VCaP (cell line): ENCODE measurements around the gene ELF1.

Source experiments
- H3K27ac ChIP-seq: fragments of 450-650 bp; 2 replicates; pipeline ENCODE4 v1.5.1; 2017
- TF ChIP-seq, protein P1 (sequence below): fragments of 450-650 bp; conservative IDR thresholded peaks from 2 replicates; pipeline ENCODE4 v1.5.1; 2017; ENCODE audit warnings: mild to moderate bottlenecking, moderate library complexity

Gene ELF1

DNA sequence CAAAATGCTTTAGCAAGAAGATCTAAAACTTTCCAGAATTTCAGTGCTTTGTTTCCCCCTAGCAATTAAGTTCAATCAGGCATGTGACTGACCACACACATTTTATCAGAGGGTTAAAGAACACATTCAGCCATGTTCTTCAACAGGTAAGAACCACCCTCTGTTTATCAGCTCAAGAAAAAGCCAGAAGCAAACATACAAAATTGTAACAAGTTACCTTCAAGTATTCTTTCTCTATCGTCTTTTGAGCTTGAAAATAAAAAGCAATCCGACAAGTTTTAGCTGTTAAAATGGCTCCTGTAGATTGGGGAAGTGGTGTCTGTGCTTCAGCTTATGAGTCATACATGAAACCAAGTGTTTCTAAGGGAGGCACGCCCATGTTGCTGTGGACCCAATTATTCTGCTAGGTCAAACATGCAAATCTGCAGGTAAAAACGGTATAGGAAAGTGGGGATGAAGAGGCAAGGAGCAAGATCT lies at the start of gene ELF1:
ELF1 (minus strand) TSS at position 306 of the 477 bp plus-strand sequence. CDS start 37,262 bp downstream, outside the sequence.
- peak within 1 kb of the TSS; percentile 72 for H3K27ac ChIP-seq
- TF ChIP-seq, protein P1, sequence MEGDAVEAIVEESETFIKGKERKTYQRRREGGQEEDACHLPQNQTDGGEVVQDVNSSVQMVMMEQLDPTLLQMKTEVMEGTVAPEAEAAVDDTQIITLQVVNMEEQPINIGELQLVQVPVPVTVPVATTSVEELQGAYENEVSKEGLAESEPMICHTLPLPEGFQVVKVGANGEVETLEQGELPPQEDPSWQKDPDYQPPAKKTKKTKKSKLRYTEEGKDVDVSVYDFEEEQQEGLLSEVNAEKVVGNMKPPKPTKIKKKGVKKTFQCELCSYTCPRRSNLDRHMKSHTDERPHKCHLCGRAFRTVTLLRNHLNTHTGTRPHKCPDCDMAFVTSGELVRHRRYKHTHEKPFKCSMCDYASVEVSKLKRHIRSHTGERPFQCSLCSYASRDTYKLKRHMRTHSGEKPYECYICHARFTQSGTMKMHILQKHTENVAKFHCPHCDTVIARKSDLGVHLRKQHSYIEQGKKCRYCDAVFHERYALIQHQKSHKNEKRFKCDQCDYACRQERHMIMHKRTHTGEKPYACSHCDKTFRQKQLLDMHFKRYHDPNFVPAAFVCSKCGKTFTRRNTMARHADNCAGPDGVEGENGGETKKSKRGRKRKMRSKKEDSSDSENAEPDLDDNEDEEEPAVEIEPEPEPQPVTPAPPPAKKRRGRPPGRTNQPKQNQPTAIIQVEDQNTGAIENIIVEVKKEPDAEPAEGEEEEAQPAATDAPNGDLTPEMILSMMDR: no peak

GRCh38 chr13:41065078-41065477 lies 46.0 kb upstream of the ELF1 start:
- TF ChIP-seq, protein P1: no peak
- H3K27ac ChIP-seq: peak overlapping the region; percentile 9; the same call in 1 of the 2 replicates

- 0 out of 2 replicates have a peak overlapping the region, but pooled peaks have one; percentile 9 for H3K27ac ChIP-seq
- TF ChIP-seq, protein P1: no peak
These were observed 45.4 kb upstream of the ELF1 start for GRCh38 chr13:41064493-41064892.

DNA sequence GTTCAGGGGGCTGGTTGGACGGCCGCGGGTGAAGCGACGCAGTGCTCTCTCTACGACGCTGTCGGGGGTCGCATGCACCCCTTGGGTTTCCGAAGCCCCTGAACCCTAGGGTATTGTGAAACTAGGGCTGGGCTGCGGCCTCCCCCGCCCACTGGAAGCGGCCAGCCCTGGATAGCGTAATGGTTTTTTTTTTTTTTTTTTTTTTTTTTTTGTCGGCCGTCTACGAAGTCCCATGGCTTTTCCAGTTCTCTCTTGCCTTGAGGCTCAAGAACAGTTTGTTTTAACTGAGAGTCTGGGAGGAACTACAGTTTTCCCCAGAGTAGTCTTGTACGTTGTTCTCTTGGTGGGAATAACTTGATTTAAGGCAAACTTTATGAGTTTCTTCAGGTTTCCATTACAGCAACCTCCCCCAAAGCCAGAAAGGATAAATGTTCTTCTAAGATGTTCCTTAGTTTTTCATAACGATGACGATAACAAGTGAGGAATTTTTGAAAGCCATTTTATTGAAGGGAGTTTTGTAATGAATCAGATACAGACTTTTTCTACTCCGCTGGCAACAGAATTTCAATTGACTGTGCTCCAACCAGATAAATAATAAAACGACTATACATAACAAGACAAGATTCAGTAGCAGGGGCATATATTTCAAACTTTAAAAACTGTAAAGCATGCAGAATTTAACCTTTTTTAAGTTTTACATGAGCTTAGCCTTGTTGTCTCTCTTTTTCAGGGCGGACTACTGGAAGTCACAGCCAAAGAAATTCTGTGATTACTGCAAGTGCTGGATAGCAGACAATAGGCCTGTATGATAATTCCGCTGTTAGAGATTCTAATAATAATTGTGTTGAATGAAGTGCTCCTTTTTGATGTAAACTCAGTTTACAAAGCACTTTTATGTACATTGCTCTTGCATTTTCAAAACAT lies 43.1 kb upstream of the ELF1 start:
- TF ChIP-seq, protein P1: no peak
- H3K27ac ChIP-seq: peak overlapping the region; percentile 98

- peak within 1 kb of the TSS; percentile 98 for H3K27ac ChIP-seq
- TF ChIP-seq, protein P1: no peak
These were observed 42.2 kb upstream of the ELF1 start, which contains the start of gene WBP4 for GRCh38 chr13:41061075-41061913. WBP4 (plus strand) TSS chr13:41061509; CDS start chr13:41061674, 165 bp downstream.

DNA sequence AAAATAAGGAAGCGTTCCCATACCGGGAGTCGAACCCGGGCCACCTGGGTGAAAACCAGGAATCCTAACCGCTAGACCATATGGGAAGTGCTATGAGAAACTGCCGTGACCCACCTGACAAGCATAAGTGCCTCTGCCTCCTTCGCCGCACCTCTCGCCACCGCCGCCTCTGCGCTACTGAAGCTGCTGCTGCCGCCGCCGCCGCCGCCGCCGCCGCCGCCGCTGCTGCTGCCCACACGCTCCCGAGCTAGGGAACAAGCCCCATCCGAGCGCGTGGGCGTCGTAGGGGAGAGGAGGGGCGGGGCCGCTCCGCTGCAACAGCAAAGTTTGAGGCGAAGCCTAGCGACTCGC lies 41.6 kb upstream of the ELF1 start:
- peak overlapping the region; percentile 98 for H3K27ac ChIP-seq
- TF ChIP-seq, protein P1: no peak
